TTC549 (cell line): ENCODE results near the gene OGT.
"Not testable (repeated sequence)": the region's sequence is repeated elsewhere in the genome, so short reads cannot be mapped to it uniquely, and the experiment has no call there.

Experiments used
- FAIRE-seq: peaks from 2 replicates; lab custom pipeline; 2012; peaks lifted over from hg19 to GRCh38; lab: Jason Lieb, UNC

OGT gene

DNA sequence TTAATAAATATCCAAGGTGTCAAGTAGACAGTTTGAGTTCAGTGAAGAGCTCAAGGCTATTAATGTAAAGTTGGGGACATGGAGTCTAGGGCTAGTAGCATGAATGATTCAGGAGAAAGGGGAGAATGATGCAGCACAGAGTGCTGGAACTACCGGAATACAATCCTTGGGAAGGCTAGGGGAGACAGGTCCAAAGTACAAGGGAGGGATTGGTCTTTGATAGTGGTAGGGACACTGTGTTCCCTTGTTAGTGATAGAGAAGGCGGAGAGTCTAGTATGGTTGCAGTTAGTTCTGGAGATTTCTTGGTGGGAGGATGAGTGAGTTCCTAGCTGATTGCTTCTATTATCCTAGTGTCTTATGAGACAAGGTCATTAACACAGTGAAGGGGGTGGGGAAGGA, 54.0 kb downstream of the OGT start:
- no peak for FAIRE-seq

DNA sequence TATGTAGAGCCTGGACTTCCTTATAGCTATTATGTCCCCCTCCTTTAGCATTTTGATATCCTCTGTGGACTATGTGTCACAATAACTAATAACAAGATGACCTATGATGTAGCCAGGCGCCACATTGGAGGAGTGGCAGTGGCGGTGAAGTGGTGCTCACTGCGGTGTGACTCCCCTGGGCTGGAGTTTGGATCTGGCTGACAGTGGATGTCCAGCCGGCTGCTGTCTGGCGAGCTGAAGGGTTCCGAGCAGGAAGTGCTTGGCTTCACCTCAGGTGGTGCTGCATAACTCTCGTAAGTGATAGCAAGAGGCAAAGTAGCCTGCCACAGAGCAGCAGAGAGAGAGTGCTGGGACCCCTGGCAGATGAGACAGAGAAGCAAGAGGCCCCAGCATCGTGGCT, 60.3 kb downstream of the OGT start:
- FAIRE-seq: not testable (repeated sequence)

GRCh38 chrX:71599965-71600364, 67.1 kb downstream of the OGT start:
- FAIRE-seq: no peak

DNA sequence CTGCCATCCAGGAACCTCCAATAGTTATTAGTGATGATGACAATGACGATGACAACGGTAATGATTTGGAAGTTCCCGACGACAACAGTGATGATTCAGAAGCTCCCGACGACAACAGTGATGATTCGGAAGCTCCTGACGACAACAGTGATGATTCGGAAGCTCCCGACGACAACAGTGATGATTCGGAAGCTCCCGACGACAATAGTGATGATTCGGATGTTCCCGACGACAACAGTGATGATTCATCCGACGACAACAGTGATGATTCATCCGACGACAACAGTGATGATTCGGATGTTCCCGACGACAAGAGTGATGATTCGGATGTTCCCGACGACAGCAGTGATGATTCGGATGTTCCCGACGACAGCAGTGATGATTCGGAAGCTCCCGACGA, 70.7 kb downstream of the OGT start:
- FAIRE-seq: no peak

DNA sequence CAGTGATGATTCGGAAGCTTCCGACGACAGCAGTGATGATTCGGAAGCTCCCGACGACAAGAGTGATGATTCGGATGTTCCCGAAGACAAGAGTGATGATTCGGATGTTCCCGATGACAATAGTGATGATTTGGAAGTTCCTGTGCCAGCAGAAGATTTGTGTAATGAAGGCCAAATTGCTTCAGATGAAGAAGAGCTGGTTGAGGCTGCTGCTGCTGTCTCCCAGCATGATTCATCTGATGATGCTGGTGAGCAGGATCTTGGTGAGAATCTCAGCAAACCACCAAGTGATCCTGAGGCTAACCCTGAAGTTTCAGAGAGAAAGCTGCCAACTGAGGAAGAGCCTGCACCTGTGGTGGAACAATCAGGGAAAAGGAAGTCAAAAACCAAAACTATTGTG, 71.2 kb downstream of the OGT start:
- no peak for FAIRE-seq

GRCh38 chrX:71604796-71605568, 72.1 kb downstream of the OGT start:
- FAIRE-seq: no peak

GRCh38 chrX:71606536-71607216, 73.8 kb downstream of the OGT start:
- no peak for FAIRE-seq

DNA sequence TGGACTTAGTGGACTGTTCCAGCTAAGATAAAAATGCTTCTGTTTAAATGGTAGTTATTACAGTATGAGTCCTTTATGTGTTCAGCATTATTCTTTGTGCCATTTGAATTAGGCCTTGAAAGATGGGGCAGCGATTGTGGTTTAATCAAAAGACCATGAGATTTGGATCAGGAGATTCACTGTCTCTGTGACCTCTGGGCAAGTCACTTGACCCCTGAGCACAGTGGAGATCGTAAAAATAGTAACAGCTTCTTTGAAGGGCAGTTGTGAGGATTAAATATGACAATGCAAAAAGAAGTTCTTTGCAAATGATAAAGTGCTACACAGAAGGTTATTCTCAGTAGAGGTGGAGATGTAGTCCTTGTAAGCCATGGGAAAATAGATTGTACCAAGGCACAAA, 74.6 kb downstream of the OGT start:
- no peak for FAIRE-seq

DNA sequence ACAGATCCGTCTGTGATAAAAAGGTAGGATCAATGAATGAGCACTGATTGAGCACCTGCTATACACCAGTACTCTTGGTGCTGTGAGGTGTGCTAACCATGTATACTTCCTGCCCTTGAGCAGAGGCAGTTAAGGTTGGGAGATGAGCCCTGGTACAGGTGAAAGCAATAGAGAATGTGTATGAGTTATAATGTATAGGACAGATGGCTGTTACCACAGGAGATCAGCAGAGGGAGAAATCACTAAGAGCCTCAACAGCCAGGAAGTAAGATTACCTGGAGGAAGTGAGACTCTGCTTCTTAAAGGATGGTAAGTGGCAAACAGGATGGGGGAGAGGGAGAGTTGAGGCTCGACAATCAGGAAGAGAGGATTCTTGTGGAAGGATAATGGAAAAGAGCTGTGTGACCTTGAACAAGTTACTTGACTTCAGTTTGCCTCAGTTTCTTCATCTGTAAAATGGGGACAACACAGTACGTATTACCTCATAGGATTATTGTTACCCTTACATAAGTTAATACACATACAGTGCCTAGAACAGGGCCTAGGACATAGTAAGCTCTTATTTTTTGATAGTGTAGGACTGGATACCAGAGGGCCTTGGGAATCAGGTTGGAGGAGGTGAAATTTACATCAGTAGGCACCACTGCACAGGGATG, 76.3 kb downstream of the OGT start:
- FAIRE-seq: no peak

GRCh38 chrX:71611736-71612135, 78.8 kb downstream of the OGT start:
- FAIRE-seq: not testable (repeated sequence)

DNA sequence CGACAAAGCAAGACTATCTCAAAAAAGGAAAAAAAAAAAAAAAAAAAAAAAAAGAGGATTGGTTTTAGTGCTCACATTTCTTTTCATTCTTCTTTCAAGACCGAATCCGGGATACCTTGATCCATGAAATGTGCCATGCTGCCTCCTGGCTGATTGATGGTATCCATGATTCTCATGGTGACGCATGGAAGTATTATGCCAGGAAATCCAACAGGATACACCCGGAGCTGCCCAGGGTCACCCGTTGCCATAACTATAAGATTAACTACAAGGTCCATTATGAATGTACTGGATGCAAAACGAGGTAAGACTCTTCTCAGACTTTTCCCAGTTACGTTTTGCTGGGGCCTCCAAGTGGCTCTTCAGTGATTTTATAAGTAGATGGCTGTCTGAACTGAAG, 79.4 kb downstream of the OGT start:
- FAIRE-seq: no peak

DNA sequence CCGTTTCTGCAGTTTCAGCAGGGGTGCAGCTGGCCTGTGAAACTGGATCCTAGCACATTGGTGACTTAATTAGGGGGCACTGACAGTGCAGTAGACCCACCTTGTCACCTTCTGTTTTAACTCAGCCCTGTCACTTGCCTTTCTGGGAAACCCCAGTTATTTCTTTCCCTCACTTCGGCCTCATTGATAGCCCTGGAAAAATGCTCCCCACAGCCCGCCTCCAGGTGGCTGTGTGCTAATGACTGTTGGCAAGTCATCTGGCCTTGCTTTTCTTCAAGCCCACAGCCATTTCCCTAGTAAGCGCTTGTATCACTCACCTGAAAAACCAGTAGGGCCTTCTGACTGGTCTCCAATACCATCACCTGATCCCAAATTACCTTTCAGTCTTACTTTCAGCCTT, 82.2 kb downstream of the OGT start:
- no peak for FAIRE-seq

- no peak for FAIRE-seq
Measured at GRCh38 chrX:71615954-71616353, 83.0 kb downstream of the OGT start.

GRCh38 chrX:71616672-71617529, 84.0 kb downstream of the OGT start:
- no peak for FAIRE-seq

DNA sequence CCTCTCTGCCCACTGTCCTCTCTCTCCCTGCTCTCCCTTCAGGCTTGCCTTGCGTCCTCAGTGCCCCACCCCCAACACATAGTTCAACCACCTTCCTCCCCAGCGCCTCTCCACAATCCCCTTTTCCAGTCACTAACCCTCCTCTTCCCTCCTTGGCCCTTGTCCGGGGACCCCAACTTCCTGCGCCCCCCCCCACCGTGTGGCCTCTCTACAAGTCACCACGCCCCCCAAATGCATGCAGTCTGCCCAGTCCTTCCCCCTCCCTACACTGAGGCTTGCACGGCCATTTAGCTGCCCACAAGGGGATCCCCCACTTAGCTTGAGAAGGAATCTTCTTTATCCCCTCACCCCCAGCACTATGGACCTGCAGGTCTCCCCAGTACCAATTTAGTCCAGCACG, 84.8 kb downstream of the OGT start:
- FAIRE-seq: no peak

- FAIRE-seq: no peak
Measured at GRCh38 chrX:71618303-71618721, 85.4 kb downstream of the OGT start, which contains the start of gene CXCR3. Gene CXCR3, minus strand, starts transcription at chrX:71618511. Its CDS starts 62 bp downstream, at chrX:71618449.

GRCh38 chrX:71618787-71619186, 85.9 kb downstream of the OGT start:
- no peak for FAIRE-seq

GRCh38 chrX:71619193-71619592, 86.3 kb downstream of the OGT start:
- FAIRE-seq: no peak

- no peak for FAIRE-seq
Measured at GRCh38 chrX:71619986-71620385, 87.1 kb downstream of the OGT start.

- FAIRE-seq: no peak
Measured at GRCh38 chrX:71621603-71622002, 88.7 kb downstream of the OGT start.

GRCh38 chrX:71622032-71622575, 89.2 kb downstream of the OGT start:
- no peak for FAIRE-seq
